SK-N-SH (cell line): Measurements from ENCODE around the gene NR1D2. TPM values are rescaled to one million over a fixed set of nuclear protein-coding genes. Genes with fewer than 3 reads are reported as not detected.
A peak's percentile ranks its signal among the peaks of the same experiment; 100 is the strongest.

Experiments
- CTCF ChIA-PET: fragments of 300-600, 350-600 bp; formaldehyde crosslinking; extraction: SDS; loops from one replicate; lab custom pipeline; 2021; lab: Yijun Ruan, JAX
- POLR2A ChIA-PET: fragments of 350-600 bp; sonication (Branson Sonifier 250); formaldehyde crosslinking; extraction: SDS; loops from one replicate; lab custom pipeline; 2020; ENCODE audit warnings: antibody characterized with exemption, inconsistent platforms; lab: Yijun Ruan, JAX
- DNase-seq: peaks from one replicate; pipeline ENCODE4 v3.0.0; 2012
- H2AFZ ChIP-seq: fragments of 200-600 bp; sonication (generic); 2 replicates; pipeline ENCODE4 v1.8.1; 2016; ENCODE audit warnings: antibody characterized with exemption, mild to moderate bottlenecking, low read depth
- H3F3A ChIP-seq: fragments of 200-600 bp; sonication (generic); replicated peaks from 2 replicates; pipeline ENCODE3; 2016; ENCODE audit warnings: antibody characterized with exemption, mild to moderate bottlenecking; ENCODE audit not compliant: insufficient read depth
- H3K27ac ChIP-seq, 2 experiments: fragments of 200-500 bp in 1 of 2; fragments of 200-600 bp in 1 of 2; sonication (Bioruptor generic) in 1 of 2; sonication (generic), shearing (Covaris generic) in 1 of 2; 2 replicates each; pipeline versions ENCODE4 v1.5.1 to v1.6.1; 2014 to 2016; ENCODE audit warnings: low read depth in 2 of 2, inconsistent platforms in 1 of 2, low read length in 1 of 2, mild to moderate bottlenecking in 1 of 2, mixed read lengths in 1 of 2
- H3K27me3 ChIP-seq: fragments of 200-600 bp; sonication (generic), shearing (Covaris generic); 2 replicates; pipeline ENCODE4 v1.6.1; 2016; ENCODE audit warnings: mixed run types; ENCODE audit not compliant: insufficient read depth
- H3K36me3 ChIP-seq, 2 experiments: fragments of 200-500 bp in 1 of 2; fragments of 200-600 bp in 1 of 2; sonication (Bioruptor generic) in 1 of 2; sonication (generic) in 1 of 2; replicated peaks in 1 of 2; 2 replicates each; pipeline versions ENCODE3 to v1.5.1; 2014 to 2016; ENCODE audit warnings: low read length in 1 of 2, mild to moderate bottlenecking in 1 of 2; ENCODE audit not compliant: insufficient read depth in 2 of 2, control insufficient read depth in 1 of 2
- H3K4me1 ChIP-seq, 2 experiments: fragments of 200-500 bp in 1 of 2; fragments of 200-600 bp in 1 of 2; sonication (Bioruptor generic) in 1 of 2; sonication (generic), shearing (Covaris generic) in 1 of 2; 2 replicates each; pipeline versions ENCODE4 v1.5.1 to v1.6.1; 2014 to 2016; ENCODE audit warnings: low read depth in 1 of 2, low read length in 1 of 2, mixed run types in 1 of 2; ENCODE audit not compliant: insufficient read depth in 2 of 2, control insufficient read depth in 1 of 2
- H3K4me2 ChIP-seq: fragments of 200-600 bp; sonication (generic), shearing (Covaris generic); 2 replicates; pipeline ENCODE4 v1.6.1; 2017; ENCODE audit warnings: mixed run types
- H3K4me3 ChIP-seq, 2 experiments: fragments of 200-500 bp in 1 of 2; fragments of 200-600 bp in 1 of 2; sonication (Bioruptor generic) in 1 of 2; sonication (generic), shearing (Covaris generic) in 1 of 2; 2 replicates each; pipeline versions ENCODE4 v1.5.1 to v1.8.1; 2014 to 2016; ENCODE audit warnings: low read depth in 2 of 2, inconsistent platforms in 1 of 2, low read length in 1 of 2, mild to moderate bottlenecking in 1 of 2, mixed read lengths in 1 of 2, moderate library complexity in 1 of 2
- H3K79me2 ChIP-seq: fragments of 200-600 bp; sonication (generic); 2 replicates; pipeline ENCODE4 v1.8.1; 2017; ENCODE audit warnings: mild to moderate bottlenecking; ENCODE audit not compliant: insufficient read depth
- H3K9ac ChIP-seq: fragments of 200-600 bp; sonication (generic); 2 replicates; pipeline ENCODE4 v1.6.1; 2017; ENCODE audit warnings: mixed run types
- H3K9me2 ChIP-seq: fragments of 200-600 bp; sonication (generic); 2 replicates; pipeline ENCODE4 v1.6.1; 2017; ENCODE audit warnings: mixed run types
- H3K9me3 ChIP-seq: fragments of 200-600 bp; sonication (generic); 2 replicates; pipeline ENCODE4 v1.6.1; 2017; ENCODE audit warnings: mixed run types, mild to moderate bottlenecking, moderate library complexity
- H4K20me1 ChIP-seq: fragments of 200-600 bp; sonication (generic); 2 replicates; pipeline ENCODE4 v1.6.1; 2017; ENCODE audit warnings: mild to moderate bottlenecking, mixed run types; ENCODE audit not compliant: insufficient read depth
- FOXM1 ChIP-seq: IDR thresholded peaks from 2 replicates; pipeline ENCODE4 v1.4.0; 2012; ENCODE audit warnings: low read depth, mild to moderate bottlenecking
- GATA2 ChIP-seq: sonication (generic); formaldehyde crosslinking; IDR thresholded peaks from 2 replicates; pipeline ENCODE4 v1.5.0; 2020; ENCODE audit warnings: mild to moderate bottlenecking, missing genetic modification reagents
- IRF3 ChIP-seq: fragments of 150-350 bp; IDR thresholded peaks from 2 replicates; pipeline ENCODE4 v1.6.1; 2016; ENCODE audit warnings: mild to moderate bottlenecking, low read depth, low read length
- MEF2A ChIP-seq: IDR thresholded peaks from 2 replicates; pipeline ENCODE4 v1.4.0; 2012; ENCODE audit warnings: low read depth, borderline replicate concordance
- PBX3 ChIP-seq: IDR thresholded peaks from 2 replicates; pipeline ENCODE4; 2012
- RAD21 ChIP-seq: IDR thresholded peaks from 2 replicates; pipeline ENCODE4 v1.6.1; 2012; ENCODE audit warnings: mild to moderate bottlenecking, low read length
- RFX5 ChIP-seq: IDR thresholded peaks from 2 replicates; pipeline ENCODE4 v1.6.1; 2012; ENCODE audit warnings: mild to moderate bottlenecking, improper control_type of control experiment, low read length
- SIN3A ChIP-seq: IDR thresholded peaks from 2 replicates; pipeline ENCODE4 v1.6.1; 2012; ENCODE audit warnings: low read depth, mild to moderate bottlenecking, low read length, moderate library complexity, borderline replicate concordance
- TAF1 ChIP-seq: IDR thresholded peaks from 2 replicates; pipeline ENCODE4 v1.6.1; 2012; ENCODE audit warnings: low read depth, mild to moderate bottlenecking, low read length, moderate library complexity, borderline replicate concordance
- WGBS: methylation state at CpG from one replicate; pipeline ENCODE4 v1.1.6; 2017; ENCODE audit warnings: low lambda C conversion rate; 5-methylcytosine and 5-hydroxymethylcytosine counted together
- polyA plus RNA-seq, 3 experiments: library from polyadenylated mRNA; depleted of rRNA; stranded (reverse); fragments of >200 nt; gene quantifications; 2 replicates each; pipeline ENCODE4 v1.2.3, GENCODE V29; 2012
- TF ChIP-seq, protein P1 (sequence below): IDR thresholded peaks from 2 replicates; pipeline ENCODE4 v1.4.0; 2012; ENCODE audit warnings: low read depth, borderline replicate concordance
- TF ChIP-seq, protein P2 (sequence below): fragments of 200-600 bp; sonication (generic); IDR thresholded peaks from 2 replicates; pipeline ENCODE4 v1.6.1; 2017; ENCODE audit warnings: antibody characterized with exemption, mild to moderate bottlenecking, moderate library complexity
- TF ChIP-seq, protein P3 (sequence below): IDR thresholded peaks from 2 replicates; pipeline ENCODE4 v1.6.1; 2012; ENCODE audit warnings: mild to moderate bottlenecking, low read depth, low read length, moderate library complexity

Gene NR1D2
- polyA plus RNA-seq, 1 of the 3 experiments (the other 2 are of a cell fraction): 12.0 TPM

DNA sequence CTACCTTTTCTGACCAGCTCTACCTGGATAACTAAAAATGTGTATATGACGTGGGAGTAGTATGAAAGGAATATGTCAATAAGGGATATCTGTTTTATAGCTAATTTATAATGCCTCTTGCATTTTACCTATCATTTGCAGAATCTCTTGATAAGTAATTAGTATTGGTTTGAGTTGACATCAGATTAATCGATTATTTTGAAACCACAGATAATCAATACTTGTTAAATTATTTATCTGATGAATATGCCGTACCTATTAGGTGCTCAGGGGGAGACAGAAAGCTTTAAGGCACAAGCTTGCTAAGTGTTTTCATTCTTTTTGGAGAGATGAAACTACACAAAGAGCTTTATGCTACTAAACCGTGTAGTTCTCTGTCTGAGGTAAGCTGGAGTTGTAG lies 24.3 kb downstream of the NR1D2 start:
- WGBS: 89% methylated on average over 4 of the region's 4 CpGs
- H3K9ac ChIP-seq: no peak overlapping the region
- H3K27me3 ChIP-seq: no peaks in the 10 kb centered on the region
- no peak overlapping the region for H2AFZ ChIP-seq
- DNase-seq: no peak
- H3K79me2 ChIP-seq: peaks cover 74% of the 10 kb centered on the region
- peaks cover 2 to 15% of the 10 kb centered on the region in 2 experiments; a peak in 3 of 4 replicates for H3K4me1 ChIP-seq
- H4K20me1 ChIP-seq: peaks cover 56% of the 10 kb centered on the region
- CTCF ChIA-PET: interaction anchor here (0.8 to 1.6 kb wide), 2 partner anchors 711 to 714 kb away, joined by 3 to 4 read pairs; no protein-coding TSS in a partner anchor
- H3K4me2 ChIP-seq: no peak overlapping the region
- TF ChIP-seq MEF2A (no peak), RAD21 (no peak), TAF1 (no peak), PBX3 (no peak), IRF3 (no peak), FOXM1 (no peak), RFX5 (no peak), SIN3A (no peak), GATA2 (no peak)
- TF ChIP-seq, protein P1, sequence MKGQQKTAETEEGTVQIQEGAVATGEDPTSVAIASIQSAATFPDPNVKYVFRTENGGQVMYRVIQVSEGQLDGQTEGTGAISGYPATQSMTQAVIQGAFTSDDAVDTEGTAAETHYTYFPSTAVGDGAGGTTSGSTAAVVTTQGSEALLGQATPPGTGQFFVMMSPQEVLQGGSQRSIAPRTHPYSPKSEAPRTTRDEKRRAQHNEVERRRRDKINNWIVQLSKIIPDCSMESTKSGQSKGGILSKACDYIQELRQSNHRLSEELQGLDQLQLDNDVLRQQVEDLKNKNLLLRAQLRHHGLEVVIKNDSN: no peak
- TF ChIP-seq, protein P2, sequence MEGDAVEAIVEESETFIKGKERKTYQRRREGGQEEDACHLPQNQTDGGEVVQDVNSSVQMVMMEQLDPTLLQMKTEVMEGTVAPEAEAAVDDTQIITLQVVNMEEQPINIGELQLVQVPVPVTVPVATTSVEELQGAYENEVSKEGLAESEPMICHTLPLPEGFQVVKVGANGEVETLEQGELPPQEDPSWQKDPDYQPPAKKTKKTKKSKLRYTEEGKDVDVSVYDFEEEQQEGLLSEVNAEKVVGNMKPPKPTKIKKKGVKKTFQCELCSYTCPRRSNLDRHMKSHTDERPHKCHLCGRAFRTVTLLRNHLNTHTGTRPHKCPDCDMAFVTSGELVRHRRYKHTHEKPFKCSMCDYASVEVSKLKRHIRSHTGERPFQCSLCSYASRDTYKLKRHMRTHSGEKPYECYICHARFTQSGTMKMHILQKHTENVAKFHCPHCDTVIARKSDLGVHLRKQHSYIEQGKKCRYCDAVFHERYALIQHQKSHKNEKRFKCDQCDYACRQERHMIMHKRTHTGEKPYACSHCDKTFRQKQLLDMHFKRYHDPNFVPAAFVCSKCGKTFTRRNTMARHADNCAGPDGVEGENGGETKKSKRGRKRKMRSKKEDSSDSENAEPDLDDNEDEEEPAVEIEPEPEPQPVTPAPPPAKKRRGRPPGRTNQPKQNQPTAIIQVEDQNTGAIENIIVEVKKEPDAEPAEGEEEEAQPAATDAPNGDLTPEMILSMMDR: no peak
- TF ChIP-seq, protein P3, sequence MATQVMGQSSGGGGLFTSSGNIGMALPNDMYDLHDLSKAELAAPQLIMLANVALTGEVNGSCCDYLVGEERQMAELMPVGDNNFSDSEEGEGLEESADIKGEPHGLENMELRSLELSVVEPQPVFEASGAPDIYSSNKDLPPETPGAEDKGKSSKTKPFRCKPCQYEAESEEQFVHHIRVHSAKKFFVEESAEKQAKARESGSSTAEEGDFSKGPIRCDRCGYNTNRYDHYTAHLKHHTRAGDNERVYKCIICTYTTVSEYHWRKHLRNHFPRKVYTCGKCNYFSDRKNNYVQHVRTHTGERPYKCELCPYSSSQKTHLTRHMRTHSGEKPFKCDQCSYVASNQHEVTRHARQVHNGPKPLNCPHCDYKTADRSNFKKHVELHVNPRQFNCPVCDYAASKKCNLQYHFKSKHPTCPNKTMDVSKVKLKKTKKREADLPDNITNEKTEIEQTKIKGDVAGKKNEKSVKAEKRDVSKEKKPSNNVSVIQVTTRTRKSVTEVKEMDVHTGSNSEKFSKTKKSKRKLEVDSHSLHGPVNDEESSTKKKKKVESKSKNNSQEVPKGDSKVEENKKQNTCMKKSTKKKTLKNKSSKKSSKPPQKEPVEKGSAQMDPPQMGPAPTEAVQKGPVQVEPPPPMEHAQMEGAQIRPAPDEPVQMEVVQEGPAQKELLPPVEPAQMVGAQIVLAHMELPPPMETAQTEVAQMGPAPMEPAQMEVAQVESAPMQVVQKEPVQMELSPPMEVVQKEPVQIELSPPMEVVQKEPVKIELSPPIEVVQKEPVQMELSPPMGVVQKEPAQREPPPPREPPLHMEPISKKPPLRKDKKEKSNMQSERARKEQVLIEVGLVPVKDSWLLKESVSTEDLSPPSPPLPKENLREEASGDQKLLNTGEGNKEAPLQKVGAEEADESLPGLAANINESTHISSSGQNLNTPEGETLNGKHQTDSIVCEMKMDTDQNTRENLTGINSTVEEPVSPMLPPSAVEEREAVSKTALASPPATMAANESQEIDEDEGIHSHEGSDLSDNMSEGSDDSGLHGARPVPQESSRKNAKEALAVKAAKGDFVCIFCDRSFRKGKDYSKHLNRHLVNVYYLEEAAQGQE: no peak
- H3K9me3 ChIP-seq: no peaks in the 10 kb centered on the region
- no peak overlapping the region for H3K4me3 ChIP-seq
- peaks cover 22% of the 10 kb centered on the region for H3F3A ChIP-seq
- no peaks in the 10 kb centered on the region for H3K9me2 ChIP-seq
- POLR2A ChIA-PET: no interaction called here
- H3K36me3 ChIP-seq: peaks cover 40 to 79% of the 10 kb centered on the region in 2 experiments
- H3K27ac ChIP-seq: peak overlapping the region in 1 of 2 experiments; percentile 64; a peak in 1 of 4 replicates
